WERI-Rb-1 (cell line): Measurements from ENCODE around the gene MIA.
"Not testable (repeated sequence)": the region's sequence is repeated elsewhere in the genome, so short reads cannot be mapped to it uniquely, and the experiment has no call there.

Experiments
- DNase-seq: peaks from one replicate; pipeline ENCODE4 v3.0.0-alpha.2; 2020
- H3K27ac ChIP-seq: fragments of 250-450 bp; sonication (Bioruptor Pico); 2 replicates; pipeline ENCODE4 v1.5.1; 2020; ENCODE audit warnings: mild to moderate bottlenecking, moderate library complexity
- H3K27me3 ChIP-seq: fragments of 250-450 bp; sonication (Bioruptor Pico); 2 replicates; pipeline ENCODE4 v1.5.1; 2021; ENCODE audit warnings: mild to moderate bottlenecking, low read depth, moderate library complexity; ENCODE audit not compliant: insufficient read depth, severe bottlenecking
- H3K36me3 ChIP-seq: fragments of 250-450 bp; sonication (Bioruptor Pico); 2 replicates; pipeline ENCODE4 v1.5.1; 2020; ENCODE audit warnings: mild to moderate bottlenecking, moderate library complexity
- H3K4me3 ChIP-seq: 2 replicates; pipeline ENCODE4 v1.5.1; 2011; ENCODE audit warnings: low read depth, mild to moderate bottlenecking, control low read depth, low read length
- H3K9me3 ChIP-seq: fragments of 250-450 bp; sonication (Bioruptor Pico); 2 replicates; pipeline ENCODE4 v1.5.1; 2021; ENCODE audit warnings: mild to moderate bottlenecking, moderate library complexity; ENCODE audit not compliant: severe bottlenecking
- CTCF ChIP-seq: IDR thresholded peaks from 2 replicates; pipeline ENCODE4 v1.5.1; 2011; ENCODE audit warnings: low read depth, mild to moderate bottlenecking, control low read depth, inconsistent platforms, low read length

The MIA gene

GRCh38 chr19:40762754-40763470, 12.4 kb upstream of the MIA start:
- Histone ChIP-seq H3K27ac (no peak overlapping the region), H3K9me3 (no peaks in the 10 kb centered on the region), H3K27me3 (no peaks in the 10 kb centered on the region), H3K36me3 (peaks cover 82% of the 10 kb centered on the region), H3K4me3 (no peak overlapping the region)
- no peak for TF ChIP-seq CTCF
- no peak for DNase-seq

- H3K27me3 ChIP-seq = no peaks in the 10 kb centered on the region
- peaks cover 76% of the 10 kb centered on the region for H3K36me3 ChIP-seq
- no peaks in the 10 kb centered on the region for H3K9me3 ChIP-seq
- no peak for TF ChIP-seq CTCF
- no peak for DNase-seq
- no peak overlapping the region for H3K4me3 ChIP-seq
- H3K27ac ChIP-seq = no peak overlapping the region
Observed at GRCh38 chr19:40763526-40763925, 11.8 kb upstream of the MIA start.

- TF ChIP-seq CTCF = no peak
- no peaks in the 10 kb centered on the region for H3K27me3 ChIP-seq
- peaks cover 72% of the 10 kb centered on the region for H3K36me3 ChIP-seq
- no peak overlapping the region for H3K27ac ChIP-seq
- H3K9me3 ChIP-seq = no peaks in the 10 kb centered on the region
- no peak overlapping the region for H3K4me3 ChIP-seq
- DNase-seq = no peak
Observed at GRCh38 chr19:40763963-40764362, 11.4 kb upstream of the MIA start.

GRCh38 chr19:40766385-40766784, 8.9 kb upstream of the MIA start:
- H3K27me3 ChIP-seq, H3K27ac ChIP-seq, H3K9me3 ChIP-seq, DNase-seq, H3K4me3 ChIP-seq: not testable (repeated sequence)
- H3K36me3 ChIP-seq = peaks cover 50% of the 10 kb centered on the region

DNA sequence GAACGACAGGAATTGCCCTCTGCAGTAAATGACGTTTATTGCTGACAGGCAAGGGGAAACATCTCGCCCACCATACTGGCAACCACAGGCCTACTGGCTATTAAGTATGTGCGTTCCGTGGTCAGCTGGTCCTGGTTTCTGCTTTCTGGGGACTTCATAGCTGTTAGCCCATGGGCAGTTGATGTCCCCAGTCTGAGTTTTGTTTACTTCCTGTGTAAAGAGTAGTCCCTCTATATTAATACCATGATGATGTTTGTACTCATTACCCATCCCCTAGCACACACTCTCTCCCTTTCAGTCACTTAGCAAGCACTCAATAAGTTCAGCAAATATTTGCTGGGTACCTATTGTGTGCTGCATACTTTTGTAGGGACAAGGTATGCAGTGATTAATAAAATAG, 6.5 kb upstream of the MIA start:
- H3K27ac ChIP-seq = no peak overlapping the region
- TF ChIP-seq CTCF = no peak
- H3K9me3 ChIP-seq = peaks cover 2% of the 10 kb centered on the region
- H3K4me3 ChIP-seq = no peak overlapping the region
- no peak for DNase-seq
- H3K27me3 ChIP-seq = no peaks in the 10 kb centered on the region
- peaks cover 26% of the 10 kb centered on the region for H3K36me3 ChIP-seq

GRCh38 chr19:40771101-40771862, 4.0 kb upstream of the MIA start:
- not testable (repeated sequence) for H3K27ac ChIP-seq, DNase-seq, H3K4me3 ChIP-seq, H3K9me3 ChIP-seq, H3K36me3 ChIP-seq, H3K27me3 ChIP-seq
